Measurements from ENCODE around the gene EPN1. TPM values are rescaled to one million over a fixed set of nuclear protein-coding genes. Genes with fewer than 3 reads are reported as not detected.

The EPN1 gene
- total RNA-seq, 1 experiment from 2014 or later, result 162 TPM

DNA sequence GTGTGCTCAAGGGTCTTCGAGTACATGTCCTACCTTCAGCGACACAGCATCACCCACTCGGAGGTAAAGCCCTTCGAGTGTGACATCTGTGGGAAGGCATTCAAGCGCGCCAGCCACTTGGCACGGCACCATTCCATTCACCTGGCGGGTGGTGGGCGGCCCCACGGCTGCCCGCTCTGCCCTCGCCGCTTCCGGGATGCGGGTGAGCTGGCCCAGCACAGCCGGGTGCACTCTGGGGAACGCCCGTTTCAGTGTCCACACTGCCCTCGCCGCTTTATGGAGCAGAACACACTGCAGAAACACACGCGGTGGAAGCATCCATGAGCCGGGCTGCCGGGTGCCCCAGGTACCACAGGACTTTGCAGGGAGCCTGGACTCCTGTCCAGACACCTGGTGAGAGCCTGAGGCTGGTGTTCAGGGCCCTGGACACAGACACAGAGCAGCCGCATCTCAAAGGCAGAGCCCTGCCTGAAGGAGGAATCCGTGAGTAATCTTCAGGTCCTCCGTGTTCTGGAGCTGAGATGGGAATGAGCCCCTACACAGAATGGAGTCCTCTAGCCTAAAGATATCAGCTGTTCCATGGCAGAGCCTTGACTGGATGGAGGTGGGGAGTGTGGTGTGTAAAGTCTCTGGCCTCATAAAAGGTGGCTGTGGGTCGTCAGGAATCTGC, 30.0 kb upstream of the EPN1 start:
- Mint-ChIP-seq H3K27me3 (ENCODE audit: unreplicated experiment) (no peaks in the 10 kb centered on the region), H3K4me1 (ENCODE audit: low read depth, unreplicated experiment) (peaks cover 34% of the 10 kb centered on the region), H3K9me3 (ENCODE audit: low read depth, unreplicated experiment) (no peaks in the 10 kb centered on the region), H3K4me3 (ENCODE audit: low read depth, unreplicated experiment) (peak overlapping the region; percentile 92), H3K36me3 (ENCODE audit: insufficient read depth, unreplicated experiment) (peaks cover 91% of the 10 kb centered on the region), H3K27ac (ENCODE audit: unreplicated experiment) (peak overlapping the region; percentile 73)
- TF ChIP-seq, protein P1, sequence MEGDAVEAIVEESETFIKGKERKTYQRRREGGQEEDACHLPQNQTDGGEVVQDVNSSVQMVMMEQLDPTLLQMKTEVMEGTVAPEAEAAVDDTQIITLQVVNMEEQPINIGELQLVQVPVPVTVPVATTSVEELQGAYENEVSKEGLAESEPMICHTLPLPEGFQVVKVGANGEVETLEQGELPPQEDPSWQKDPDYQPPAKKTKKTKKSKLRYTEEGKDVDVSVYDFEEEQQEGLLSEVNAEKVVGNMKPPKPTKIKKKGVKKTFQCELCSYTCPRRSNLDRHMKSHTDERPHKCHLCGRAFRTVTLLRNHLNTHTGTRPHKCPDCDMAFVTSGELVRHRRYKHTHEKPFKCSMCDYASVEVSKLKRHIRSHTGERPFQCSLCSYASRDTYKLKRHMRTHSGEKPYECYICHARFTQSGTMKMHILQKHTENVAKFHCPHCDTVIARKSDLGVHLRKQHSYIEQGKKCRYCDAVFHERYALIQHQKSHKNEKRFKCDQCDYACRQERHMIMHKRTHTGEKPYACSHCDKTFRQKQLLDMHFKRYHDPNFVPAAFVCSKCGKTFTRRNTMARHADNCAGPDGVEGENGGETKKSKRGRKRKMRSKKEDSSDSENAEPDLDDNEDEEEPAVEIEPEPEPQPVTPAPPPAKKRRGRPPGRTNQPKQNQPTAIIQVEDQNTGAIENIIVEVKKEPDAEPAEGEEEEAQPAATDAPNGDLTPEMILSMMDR (IDR thresholded peaks at IDR 0.05; ENCODE audit: unreplicated experiment), result no peak
- intact Hi-C loops (cut with micrococcal nuclease; ENCODE audit: unreplicated experiment), result no loop called here
- CTCF ChIA-PET, result no interaction called here
- DNase-seq, result no peak
- BruUV-seq (replicated peaks), result TSS peak; percentile 56

DNA sequence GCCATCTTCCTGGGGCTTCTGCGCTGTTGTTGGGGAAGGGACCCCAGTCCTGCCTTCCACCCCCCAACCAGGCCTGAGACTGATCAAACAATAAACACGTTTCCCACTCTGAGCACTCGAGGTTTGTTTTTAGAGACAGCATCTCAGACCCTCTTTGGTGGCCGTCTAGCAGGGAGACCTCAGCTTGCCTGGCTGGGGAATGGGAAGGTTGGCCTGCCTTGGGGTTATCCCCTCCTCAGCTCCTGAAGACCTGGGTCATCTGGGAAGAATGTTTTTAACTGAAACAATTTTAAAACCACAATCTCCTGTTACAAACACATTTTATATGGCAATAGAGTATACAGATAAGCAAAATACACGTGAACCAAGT, 29.5 kb upstream of the EPN1 start:
- peaks cover 86% of the 10 kb centered on the region for H3K36me3 Mint-ChIP-seq (ENCODE audit: insufficient read depth, unreplicated experiment)
- no TSS peak for BruUV-seq (replicated peaks)
- CTCF ChIA-PET, result interaction anchor here (0.6 kb wide), 1 partner anchor 98 kb away, joined by 6 read pairs; no protein-coding TSS in a partner anchor
- no peak overlapping the region for H3K4me3 Mint-ChIP-seq (ENCODE audit: low read depth, unreplicated experiment)
- H3K27ac Mint-ChIP-seq (ENCODE audit: unreplicated experiment), result no peak overlapping the region
- H3K9me3 Mint-ChIP-seq (ENCODE audit: low read depth, unreplicated experiment), result no peaks in the 10 kb centered on the region
- TF ChIP-seq, protein P1 (IDR thresholded peaks at IDR 0.05; ENCODE audit: unreplicated experiment), result no peak
- intact Hi-C loops (cut with micrococcal nuclease; ENCODE audit: unreplicated experiment), result no loop called here
- H3K4me1 Mint-ChIP-seq (ENCODE audit: low read depth, unreplicated experiment), result peaks cover 34% of the 10 kb centered on the region
- no peaks in the 10 kb centered on the region for H3K27me3 Mint-ChIP-seq (ENCODE audit: unreplicated experiment)
- DNase-seq, result no peak

DNA sequence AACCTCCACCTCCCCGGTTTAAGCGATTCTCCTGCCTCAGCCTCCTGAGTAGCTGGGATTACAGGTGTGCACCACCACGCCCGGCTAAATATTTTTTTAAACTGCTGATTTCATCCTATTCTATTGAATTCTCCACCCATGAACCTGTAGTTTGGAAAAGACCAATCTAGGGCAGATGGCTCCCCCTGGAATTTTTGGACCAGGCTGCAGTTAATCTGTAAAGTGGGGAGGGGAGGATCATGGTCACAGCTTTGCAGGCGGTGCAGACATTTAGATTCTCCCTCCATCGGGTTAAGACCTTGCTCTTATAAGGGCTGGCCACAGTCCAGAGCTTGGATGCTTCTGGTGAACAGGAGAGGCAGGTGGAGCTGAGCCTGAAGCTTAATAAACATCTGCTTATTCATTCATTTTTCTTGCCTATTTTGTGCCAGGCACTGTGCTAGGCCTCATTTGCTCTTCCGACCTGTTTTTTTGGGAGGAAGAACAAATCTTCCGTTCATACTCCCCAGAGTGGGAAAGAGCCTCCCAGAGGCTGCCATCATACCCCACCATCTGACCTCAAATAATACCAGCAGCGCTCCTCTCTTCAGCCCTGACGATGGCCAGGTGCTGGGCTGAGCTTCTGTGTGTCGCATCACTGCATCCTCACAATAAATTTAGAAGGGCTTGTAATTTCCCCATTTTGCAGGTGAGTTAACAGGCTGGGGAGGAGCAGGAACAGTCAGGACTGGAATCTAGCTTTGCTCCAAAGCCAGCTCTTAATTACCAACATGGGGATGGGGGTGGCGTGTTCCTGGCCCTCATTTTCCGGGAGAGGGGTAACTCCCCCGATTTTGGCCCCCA, 27.9 kb upstream of the EPN1 start:
- H3K36me3 Mint-ChIP-seq (ENCODE audit: insufficient read depth, unreplicated experiment), result peaks cover 77% of the 10 kb centered on the region
- no peaks in the 10 kb centered on the region for H3K27me3 Mint-ChIP-seq (ENCODE audit: unreplicated experiment)
- H3K4me3 Mint-ChIP-seq (ENCODE audit: low read depth, unreplicated experiment), result peak overlapping the region; percentile 87
- no peaks in the 10 kb centered on the region for H3K9me3 Mint-ChIP-seq (ENCODE audit: low read depth, unreplicated experiment)
- CTCF ChIA-PET, result interaction anchor here (0.6 to 1.2 kb wide), 3 partner anchors 8 to 41 kb away, joined by 3 to 5 read pairs (median 4); no protein-coding TSS in a partner anchor
- no peak overlapping the region for H3K27ac Mint-ChIP-seq (ENCODE audit: unreplicated experiment)
- H3K4me1 Mint-ChIP-seq (ENCODE audit: low read depth, unreplicated experiment), result peaks cover 23% of the 10 kb centered on the region
- intact Hi-C loops (cut with micrococcal nuclease; ENCODE audit: unreplicated experiment), result no loop called here
- BruUV-seq (replicated peaks), result no TSS peak
- TF ChIP-seq, protein P1 (IDR thresholded peaks at IDR 0.05; ENCODE audit: unreplicated experiment), result no peak
- DNase-seq, result no peak

DNA sequence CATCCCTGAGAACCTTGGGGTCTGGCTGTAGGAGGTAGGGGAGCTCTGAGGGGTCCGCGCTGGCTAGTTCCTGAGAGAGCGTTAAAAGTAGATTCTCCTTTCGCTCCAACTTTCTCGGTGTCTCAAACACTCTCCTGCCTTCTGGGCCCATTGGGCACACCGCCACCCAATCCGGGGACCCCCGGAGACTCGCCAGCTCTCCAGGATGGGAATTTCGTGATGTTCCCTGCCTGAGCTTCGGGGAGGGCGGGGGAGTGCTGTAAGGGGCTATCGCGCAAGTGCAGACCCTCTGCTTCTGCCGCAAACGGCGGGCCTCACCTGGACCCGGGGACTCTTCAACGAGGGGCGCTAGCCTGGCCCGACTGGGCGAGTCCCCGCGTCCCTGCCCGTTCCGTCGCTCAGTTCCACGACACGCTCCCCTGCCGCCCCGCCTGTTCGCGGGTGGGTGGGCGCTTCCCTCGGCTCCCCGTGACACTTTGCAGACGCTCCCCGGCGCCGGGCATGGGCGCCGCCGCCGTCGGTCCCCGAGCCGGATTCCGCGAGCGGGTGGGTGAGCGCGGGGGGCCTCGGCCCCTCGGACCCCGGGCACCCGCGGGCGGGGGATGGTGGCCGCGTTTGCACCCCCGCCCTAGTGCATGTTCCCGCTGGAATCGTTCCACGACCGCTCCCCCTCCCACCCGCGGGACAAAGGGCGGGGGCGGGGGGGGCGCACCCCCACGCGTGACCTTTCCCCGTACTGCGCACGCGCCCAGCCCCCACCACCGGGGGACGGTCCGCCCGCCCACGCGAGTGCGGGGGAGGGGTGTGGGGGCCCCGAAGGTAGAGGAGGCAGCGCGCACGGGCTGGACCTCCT, 27.1 kb upstream of the EPN1 start, which contains the start of gene CCDC106:
TSS of gene CCDC106 (plus strand) at position 481 of the 853 bp plus-strand sequence. CDS start 835 bp downstream, outside the sequence.
- TF ChIP-seq, protein P1 (IDR thresholded peaks at IDR 0.05; ENCODE audit: unreplicated experiment), result no peak
- Mint-ChIP-seq H3K27me3 (ENCODE audit: unreplicated experiment) (no peaks in the 10 kb centered on the region), H3K9me3 (ENCODE audit: low read depth, unreplicated experiment) (no peaks in the 10 kb centered on the region), H3K4me3 (ENCODE audit: low read depth, unreplicated experiment) (peak within 1 kb of the TSS; percentile 87), H3K4me1 (ENCODE audit: low read depth, unreplicated experiment) (peaks cover 18% of the 10 kb centered on the region), H3K36me3 (ENCODE audit: insufficient read depth, unreplicated experiment) (peaks cover 72% of the 10 kb centered on the region), H3K27ac (ENCODE audit: unreplicated experiment) (peak within 1 kb of the TSS; percentile 81)
- DNase-seq, result peak; percentile 73
- intact Hi-C loops (cut with micrococcal nuclease; ENCODE audit: unreplicated experiment), result no loop called here
- CTCF ChIA-PET, result interaction anchor here (0.6 to 1.2 kb wide), 4 partner anchors 9 to 58 kb away, joined by 3 to 5 read pairs (median 4); no protein-coding TSS in a partner anchor
- BruUV-seq (replicated peaks), result no TSS peak
